Mesenchymal stem cell (in vitro differentiated cells and primary cell): ENCODE data around the gene SSX2IP.
A peak's percentile ranks its signal among the peaks of the same experiment; 100 is the strongest.

ENCODE experiments used
- DNase-seq: peaks from one replicate; pipeline ENCODE4 v3.0.0-alpha.2; 2013
- H2AFZ ChIP-seq: one replicate; pipeline ENCODE4 v1.6.1; 2013; ENCODE audit warnings: low read depth, mild to moderate bottlenecking, control low read depth, inconsistent platforms, low read length, moderate library complexity
- H2AK5ac ChIP-seq: 2 replicates; pipeline ENCODE4 v1.6.1; 2013; ENCODE audit warnings: low read length, moderate library complexity, mild to moderate bottlenecking, inconsistent platforms; ENCODE audit not compliant: severe bottlenecking
- H2BK120ac ChIP-seq: one replicate; pipeline ENCODE4 v1.6.1; 2013; ENCODE audit warnings: low read depth, mild to moderate bottlenecking, inconsistent platforms, low read length, moderate library complexity
- H2BK12ac ChIP-seq, 2 experiments: one replicate each; pipeline ENCODE4 v1.6.1; 2013; ENCODE audit warnings: inconsistent platforms in 2 of 2, low read length in 2 of 2, mild to moderate bottlenecking in 2 of 2, moderate library complexity in 2 of 2, control low read depth in 1 of 2
- H2BK15ac ChIP-seq: one replicate; pipeline ENCODE4 v1.6.1; 2013; ENCODE audit warnings: mild to moderate bottlenecking, low read depth, inconsistent platforms; ENCODE audit not compliant: poor library complexity, severe bottlenecking
- H2BK5ac ChIP-seq: 2 replicates; pipeline ENCODE4 v1.6.1; 2013; ENCODE audit warnings: low read depth, mild to moderate bottlenecking, low read length, control low read depth, inconsistent platforms; ENCODE audit not compliant: poor library complexity, severe bottlenecking
- H3K14ac ChIP-seq, 2 experiments: one replicate each; pipeline ENCODE4 v1.6.1; 2013; ENCODE audit warnings: inconsistent platforms in 2 of 2, low read length in 2 of 2, control low read depth in 1 of 2, mild to moderate bottlenecking in 1 of 2, moderate library complexity in 1 of 2
- H3K18ac ChIP-seq, 2 experiments: one replicate each; pipeline ENCODE4 v1.6.1; 2013; ENCODE audit warnings: inconsistent platforms in 2 of 2, low read length in 2 of 2, control low read depth in 1 of 2, low read depth in 1 of 2, mild to moderate bottlenecking in 1 of 2
- H3K23ac ChIP-seq, 2 experiments: one replicate each; pipeline ENCODE4 v1.6.1; 2013; ENCODE audit warnings: inconsistent platforms in 2 of 2, low read length in 2 of 2, mild to moderate bottlenecking in 2 of 2, moderate library complexity in 2 of 2, control low read depth in 1 of 2
- H3K27ac ChIP-seq: 2 replicates; pipeline ENCODE4 v1.5.1; 2013; ENCODE audit warnings: mild to moderate bottlenecking, moderate library complexity, low read length, control low read depth, inconsistent platforms; ENCODE audit not compliant: poor library complexity, severe bottlenecking
- H3K27me3 ChIP-seq, 2 experiments: 2 replicates each; pipeline versions ENCODE4 v1.6.1 to v1.7.0; 2013; ENCODE audit warnings: low read length in 2 of 2, mild to moderate bottlenecking in 2 of 2, moderate library complexity in 2 of 2, control low read depth in 1 of 2, inconsistent platforms in 1 of 2; ENCODE audit not compliant: control insufficient read depth in 1 of 2, insufficient read depth in 1 of 2
- H3K36me3 ChIP-seq, 2 experiments: 2 replicates each; pipeline versions ENCODE4 v1.6.1 to v1.7.0; 2013; ENCODE audit warnings: low read length in 2 of 2, control low read depth in 1 of 2, inconsistent platforms in 1 of 2, low read depth in 1 of 2, mild to moderate bottlenecking in 1 of 2; ENCODE audit not compliant: insufficient read depth in 2 of 2, control insufficient read depth in 1 of 2
- H3K4ac ChIP-seq, 2 experiments: one replicate each; pipeline ENCODE4 v1.6.1; 2013; ENCODE audit warnings: inconsistent platforms in 2 of 2, low read length in 2 of 2, mild to moderate bottlenecking in 2 of 2, moderate library complexity in 2 of 2, control low read depth in 1 of 2, low read depth in 1 of 2
- H3K4me1 ChIP-seq: 2 replicates; pipeline ENCODE4 v1.6.1; 2013; ENCODE audit warnings: low read depth, low read length, control low read depth; ENCODE audit not compliant: control insufficient read depth, insufficient read depth
- H3K4me2 ChIP-seq: 2 replicates; pipeline ENCODE4 v1.6.1; 2013; ENCODE audit warnings: low read length, mild to moderate bottlenecking, inconsistent platforms; ENCODE audit not compliant: poor library complexity, severe bottlenecking
- H3K4me3 ChIP-seq, 2 experiments: 2 replicates each; pipeline versions ENCODE4 v1.5.1 to v1.7.0; 2013; ENCODE audit warnings: low read length in 2 of 2, mild to moderate bottlenecking in 2 of 2, control low read depth in 1 of 2, low read depth in 1 of 2; ENCODE audit not compliant: insufficient read depth in 1 of 2
- H3K79me1 ChIP-seq: replicated peaks from 2 replicates; pipeline ENCODE4 v1.6.1; 2013; ENCODE audit warnings: mild to moderate bottlenecking, control low read depth, low read length, inconsistent platforms; ENCODE audit not compliant: poor library complexity, severe bottlenecking
- H3K9ac ChIP-seq: 2 replicates; pipeline ENCODE4 v1.7.0; 2013; ENCODE audit warnings: mild to moderate bottlenecking, low read length, moderate library complexity
- H3K9me3 ChIP-seq: 2 replicates; pipeline ENCODE4 v1.7.0; 2013; ENCODE audit warnings: mild to moderate bottlenecking, low read length; ENCODE audit not compliant: control insufficient read depth
- H4K8ac ChIP-seq: one replicate; pipeline ENCODE4 v1.6.1; 2013; ENCODE audit warnings: inconsistent platforms, mild to moderate bottlenecking, low read length, moderate library complexity
- H4K91ac ChIP-seq: one replicate; pipeline ENCODE4 v1.6.1; 2013; ENCODE audit warnings: mild to moderate bottlenecking, low read length, inconsistent platforms
- WGBS: methylation state at CpG from one replicate; pipeline ENCODE4 v1.1.7; 2013; ENCODE audit warnings: mixed read lengths; 5-methylcytosine and 5-hydroxymethylcytosine counted together

SSX2IP gene

DNA sequence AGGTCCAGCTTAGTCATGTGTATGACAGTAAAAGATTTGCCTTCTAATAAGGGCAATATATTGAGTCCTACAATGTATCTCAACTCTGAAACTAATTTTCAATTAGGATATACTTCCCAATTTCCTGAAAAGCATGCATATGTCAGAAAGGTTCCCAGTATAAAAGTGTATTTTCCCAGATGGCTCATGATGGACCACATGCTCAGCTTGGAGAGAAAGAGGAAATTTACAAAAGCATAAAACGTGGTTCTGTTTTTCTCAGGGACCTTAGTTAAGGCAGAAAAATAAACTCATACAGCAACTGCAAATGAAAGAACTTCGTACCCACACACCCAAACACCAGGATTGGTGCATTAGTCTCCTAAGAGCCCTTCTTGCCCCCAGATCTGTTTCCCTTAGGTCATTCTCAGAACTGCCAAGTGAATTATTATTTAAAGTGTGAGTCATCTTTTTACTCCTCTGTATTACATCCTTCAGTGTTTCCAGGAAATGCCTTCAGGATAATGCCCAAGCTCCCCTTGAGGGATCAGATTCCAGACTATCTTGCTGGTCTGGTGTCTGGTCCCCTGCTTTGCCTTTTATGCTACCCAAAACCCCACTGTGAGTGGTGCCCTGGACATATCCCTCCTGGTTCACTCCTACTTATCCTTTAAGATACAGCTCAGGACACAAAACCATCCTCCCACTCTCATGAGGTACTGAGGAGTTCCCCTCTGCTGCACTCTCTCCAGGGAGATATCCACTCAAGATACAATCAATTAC, 57.4 kb downstream of the SSX2IP start:
- Histone ChIP-seq H4K91ac (no peak overlapping the region), H3K14ac (no peak overlapping the region), H3K27me3 (no peaks in the 10 kb centered on the region), H3K18ac (no peak overlapping the region), H3K4me2 (no peak overlapping the region), H4K8ac (no peak overlapping the region), H2BK120ac (no peak overlapping the region), H2AFZ (no peak overlapping the region), H3K4me1 (peaks cover 6% of the 10 kb centered on the region), H2BK12ac (no peak overlapping the region), H3K9ac (no peak overlapping the region), H3K4ac (no peak overlapping the region), H2BK5ac (peak overlapping the region; percentile 46), H3K36me3 (no peaks in the 10 kb centered on the region), H3K4me3 (no peak overlapping the region), H3K27ac (peak overlapping the region; percentile 64), H3K23ac (no peak overlapping the region), H3K9me3 (peaks cover 6% of the 10 kb centered on the region), H2AK5ac (no peak overlapping the region), H2BK15ac (no peak overlapping the region), H3K79me1 (no peaks in the 10 kb centered on the region)
- 10% methylated on average over 2 of the region's 2 CpGs for WGBS
- DNase-seq = peak; percentile 68

DNA sequence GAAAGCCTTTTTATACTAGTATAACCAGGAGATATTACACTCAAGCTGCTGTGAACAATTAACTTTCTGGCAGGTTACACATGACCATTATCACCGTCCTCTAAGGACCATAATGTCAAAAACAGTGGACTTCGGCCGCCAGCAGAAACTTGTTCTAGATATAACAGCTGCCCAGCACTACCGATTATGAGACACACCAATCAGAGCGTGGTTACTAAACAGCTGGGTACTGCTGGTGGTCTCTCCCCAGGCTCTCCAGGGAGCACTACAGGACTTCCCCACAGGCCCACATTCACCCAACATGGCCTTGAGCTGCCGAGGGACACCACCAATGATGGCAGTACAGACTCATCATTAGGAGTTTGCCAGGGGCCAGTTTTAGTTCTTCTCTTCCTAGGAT, 58.1 kb downstream of the SSX2IP start:
- H3K9ac ChIP-seq = no peak overlapping the region
- no peak overlapping the region for H3K4ac ChIP-seq
- H4K8ac ChIP-seq = no peak overlapping the region
- peak overlapping the region in 1 of 2 experiments; percentile 45 for H2BK12ac ChIP-seq
- no peak overlapping the region for H2BK120ac ChIP-seq
- no peak overlapping the region for H3K18ac ChIP-seq
- no peak overlapping the region for H2AFZ ChIP-seq
- no peak for DNase-seq
- no peak overlapping the region for H4K91ac ChIP-seq
- no peak overlapping the region for H3K4me2 ChIP-seq
- H3K9me3 ChIP-seq = peaks cover 6% of the 10 kb centered on the region
- no peaks in the 10 kb centered on the region for H3K79me1 ChIP-seq
- H2BK5ac ChIP-seq = no peak overlapping the region
- no peak overlapping the region for H3K4me3 ChIP-seq
- no peak overlapping the region for H3K23ac ChIP-seq
- H3K4me1 ChIP-seq = peaks cover 6% of the 10 kb centered on the region
- no peak overlapping the region for H3K14ac ChIP-seq
- WGBS = 80% methylated on average over 6 of the region's 6 CpGs
- no peaks in the 10 kb centered on the region for H3K27me3 ChIP-seq
- H3K27ac ChIP-seq = no peak overlapping the region
- no peaks in the 10 kb centered on the region for H3K36me3 ChIP-seq
- peak overlapping the region; percentile 57 for H2AK5ac ChIP-seq
- no peak overlapping the region for H2BK15ac ChIP-seq

DNA sequence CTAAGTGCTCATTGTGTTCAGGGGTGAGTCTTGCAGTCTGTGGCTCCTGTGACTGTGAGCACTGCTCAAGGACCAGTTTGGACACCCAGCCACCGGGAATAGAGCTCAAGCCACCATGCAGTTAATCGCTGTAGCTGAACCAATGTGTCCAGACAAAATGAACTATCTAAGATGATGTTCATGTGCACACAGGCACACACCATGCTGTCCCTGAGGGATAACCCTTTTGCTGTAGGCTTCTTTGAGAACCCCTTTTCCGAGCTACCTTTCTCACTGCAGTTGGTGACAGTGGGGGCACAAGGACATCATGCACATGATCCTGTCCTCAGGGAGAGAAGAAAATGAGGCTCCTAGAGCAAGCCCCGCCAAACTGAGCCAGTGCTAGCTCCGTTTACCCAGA, 65.4 kb downstream of the SSX2IP start:
- Histone ChIP-seq H3K9me3 (no peaks in the 10 kb centered on the region), H4K91ac (no peak overlapping the region), H3K14ac (no peak overlapping the region), H3K4me3 (no peak overlapping the region), H3K9ac (no peak overlapping the region), H4K8ac (no peak overlapping the region), H3K18ac (no peak overlapping the region), H3K36me3 (no peaks in the 10 kb centered on the region), H2BK120ac (no peak overlapping the region), H3K27ac (no peak overlapping the region), H3K27me3 (no peaks in the 10 kb centered on the region), H2BK5ac (no peak overlapping the region), H3K79me1 (no peaks in the 10 kb centered on the region), H3K23ac (no peak overlapping the region), H2BK12ac (no peak overlapping the region), H3K4me2 (no peak overlapping the region), H3K4ac (no peak overlapping the region), H2AFZ (no peak overlapping the region), H2AK5ac (no peak overlapping the region), H2BK15ac (no peak overlapping the region), H3K4me1 (peaks cover 3% of the 10 kb centered on the region)
- no peak for DNase-seq
- WGBS = 99% methylated on average over 3 of the region's 5 CpGs

DNA sequence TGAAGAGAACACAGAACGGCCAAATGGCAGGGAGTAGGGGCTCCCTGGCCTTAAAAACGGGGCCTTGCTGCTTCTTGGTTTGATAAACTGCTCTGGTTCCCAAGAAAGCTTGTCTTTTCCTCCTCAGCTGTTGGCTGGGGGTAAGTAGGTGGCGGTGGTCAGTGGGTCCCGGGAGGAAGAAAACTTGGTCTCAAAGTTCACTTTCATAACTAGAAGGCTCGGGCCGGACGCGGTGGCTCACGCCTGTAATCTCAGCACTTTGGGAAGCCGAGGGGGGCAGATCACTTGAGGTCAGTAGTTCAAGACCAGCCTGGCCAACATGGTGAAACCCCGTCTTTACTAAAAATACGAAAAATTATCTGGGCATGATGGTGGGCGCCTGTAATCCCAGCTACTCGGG, 68.7 kb downstream of the SSX2IP start:
- Histone ChIP-seq H3K9me3 (no peaks in the 10 kb centered on the region), H3K27me3 (no peaks in the 10 kb centered on the region), H4K91ac (no peak overlapping the region), H3K4ac (no peak overlapping the region), H3K23ac (no peak overlapping the region), H2BK5ac (no peak overlapping the region), H3K4me3 (no peak overlapping the region), H2BK120ac (no peak overlapping the region), H3K9ac (peak overlapping the region; percentile 88), H3K4me1 (peaks cover 4% of the 10 kb centered on the region), H2AK5ac (no peak overlapping the region), H3K18ac (no peak overlapping the region), H4K8ac (no peak overlapping the region), H2BK12ac (no peak overlapping the region), H3K4me2 (no peak overlapping the region), H3K36me3 (no peaks in the 10 kb centered on the region), H2AFZ (no peak overlapping the region), H3K14ac (no peak overlapping the region), H3K79me1 (no peaks in the 10 kb centered on the region), H2BK15ac (peak overlapping the region; percentile 63), H3K27ac (no peak overlapping the region)
- WGBS = 92% methylated on average over 14 of the region's 14 CpGs
- DNase-seq = no peak
